Kidney tubule cell (primary cell): ENCODE measurements around the gene ATP1A4.

Experiments used
- DNase-seq: peaks from one replicate; pipeline ENCODE4 v3.0.0-alpha.2; 2018; ENCODE audit warnings: low spot score

ATP1A4 gene

GRCh38 chr1:160206421-160207117, 55.2 kb downstream of the ATP1A4 start:
- DNase-seq = peak; percentile 90

- DNase-seq = no peak
These were observed 55.8 kb downstream of the ATP1A4 start for GRCh38 chr1:160207118-160207650.

DNA sequence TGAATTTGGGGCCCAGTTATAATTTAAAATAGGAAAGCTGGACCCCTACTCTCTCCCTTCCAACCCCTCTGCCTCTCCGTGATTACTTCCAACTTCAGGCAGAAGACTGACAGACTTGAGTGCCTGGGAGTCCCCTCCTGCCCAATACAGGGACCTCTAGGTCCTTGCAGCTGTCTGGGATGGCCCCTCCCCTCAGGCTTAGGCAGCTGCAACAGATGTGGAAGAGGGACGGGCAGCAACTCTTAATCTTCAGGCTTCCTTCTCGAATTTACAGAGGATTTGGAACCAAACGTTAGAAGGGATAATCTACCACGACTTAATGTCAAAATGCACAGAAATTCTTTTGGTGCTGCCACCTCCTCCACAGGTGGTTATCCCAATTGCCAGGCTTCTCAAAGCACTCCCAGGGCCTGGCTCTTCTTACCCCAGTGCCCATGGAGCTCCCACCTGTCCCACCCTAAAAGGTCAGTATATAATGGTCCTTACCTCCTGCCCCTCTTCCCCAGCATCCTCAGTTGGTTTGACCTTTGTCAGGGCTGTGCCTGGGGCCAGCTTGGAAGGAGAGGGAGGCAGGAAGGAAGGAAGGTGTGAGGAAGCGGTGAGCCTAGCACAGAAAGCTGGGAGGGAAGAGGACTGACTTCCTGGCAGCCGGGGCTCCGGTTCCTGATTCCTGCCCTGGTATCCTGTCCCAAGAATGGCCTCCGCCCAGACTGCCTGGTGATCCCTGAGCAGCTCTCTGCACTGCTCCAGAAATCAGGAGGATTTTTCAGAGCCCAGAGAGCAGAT, 56.6 kb downstream of the ATP1A4 start:
- no peak for DNase-seq

DNA sequence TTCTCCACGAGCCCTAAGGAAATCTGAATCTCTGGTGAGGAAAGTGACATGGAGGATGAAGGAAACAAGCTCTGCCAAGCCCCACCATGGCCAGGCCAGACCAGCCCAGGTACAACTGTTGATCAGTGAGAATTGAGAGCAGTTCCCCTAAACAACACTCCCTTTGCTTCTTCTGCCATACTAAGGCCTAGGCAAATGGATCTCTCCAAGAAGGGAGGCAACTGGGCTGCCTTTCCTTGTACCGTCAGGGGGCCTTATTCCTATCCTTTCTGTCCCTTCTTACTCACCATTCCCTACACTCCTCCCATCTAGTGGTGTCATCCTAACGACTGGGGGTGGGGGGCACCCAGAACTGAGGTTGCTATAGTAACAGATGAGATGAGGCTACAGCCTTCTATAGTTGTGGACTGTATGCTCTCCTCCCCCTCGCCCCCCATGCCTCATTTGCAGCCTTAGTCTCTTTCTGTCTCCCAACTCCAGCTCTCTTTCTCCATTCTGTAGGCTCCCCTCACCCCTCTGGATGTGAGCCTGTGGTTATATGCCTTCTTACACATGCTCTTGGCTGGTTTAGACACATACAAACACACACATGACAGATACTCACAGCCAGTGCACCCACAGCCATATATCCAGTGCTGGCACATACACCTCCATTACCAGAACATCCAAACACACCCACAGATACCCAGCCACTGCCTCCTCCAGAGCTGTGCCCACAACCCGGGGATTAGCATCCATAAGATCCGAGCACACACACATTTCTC, 57.3 kb downstream of the ATP1A4 start:
- DNase-seq = no peak

DNA sequence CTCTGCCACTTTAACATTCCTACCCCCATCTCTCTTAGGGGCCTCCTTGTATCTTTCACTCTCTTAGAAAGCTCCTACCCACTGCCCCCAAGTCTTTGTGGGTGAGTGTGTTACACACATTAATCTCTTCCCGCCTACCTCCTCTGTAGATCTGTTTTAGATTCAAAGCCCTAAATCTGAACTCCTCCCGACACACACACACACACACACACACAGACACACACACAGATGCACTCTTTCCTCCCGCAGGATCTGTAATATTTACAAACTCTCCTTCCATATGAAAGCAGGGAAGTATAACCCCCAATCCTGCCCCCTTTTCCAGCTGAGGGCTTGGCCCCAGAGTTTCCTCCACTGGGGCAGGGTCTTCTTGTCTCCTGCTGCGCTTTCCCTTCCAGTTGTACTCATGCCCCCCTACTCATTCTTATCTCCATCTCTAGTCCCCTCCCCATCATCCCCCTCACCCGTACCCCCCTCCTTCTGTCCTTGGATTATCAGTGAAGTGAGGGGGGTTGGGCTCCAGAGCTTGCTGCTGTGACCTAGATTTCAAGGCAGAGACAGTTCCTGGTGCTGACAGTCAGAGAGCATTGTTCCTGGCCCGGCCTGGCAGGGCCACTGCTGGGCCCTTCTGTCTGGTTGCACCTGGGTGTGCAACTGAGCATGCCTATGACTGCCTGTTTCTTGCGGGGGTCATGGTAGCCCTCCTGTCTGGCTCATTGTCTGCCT, 58.1 kb downstream of the ATP1A4 start:
- DNase-seq = no peak

DNA sequence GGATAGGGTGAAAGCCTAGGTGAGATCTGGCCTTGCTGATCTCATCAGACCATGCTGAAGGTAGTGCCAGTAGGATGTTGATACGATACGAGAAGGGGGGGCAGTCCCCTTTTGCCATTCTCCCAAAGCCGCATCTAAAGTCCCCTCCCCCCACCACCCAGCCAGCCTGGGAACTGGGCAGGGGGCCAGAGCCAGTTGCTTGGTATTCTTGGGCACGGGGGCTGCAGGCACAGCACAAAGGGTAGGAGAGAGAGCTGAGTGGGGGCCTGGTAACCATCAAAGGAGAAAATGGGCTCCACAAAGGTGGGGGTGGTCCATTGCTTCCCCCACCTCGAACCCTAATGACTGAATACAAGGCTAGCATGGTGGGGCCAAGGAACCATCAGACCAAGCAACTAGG, 59.2 kb downstream of the ATP1A4 start:
- no peak for DNase-seq

DNA sequence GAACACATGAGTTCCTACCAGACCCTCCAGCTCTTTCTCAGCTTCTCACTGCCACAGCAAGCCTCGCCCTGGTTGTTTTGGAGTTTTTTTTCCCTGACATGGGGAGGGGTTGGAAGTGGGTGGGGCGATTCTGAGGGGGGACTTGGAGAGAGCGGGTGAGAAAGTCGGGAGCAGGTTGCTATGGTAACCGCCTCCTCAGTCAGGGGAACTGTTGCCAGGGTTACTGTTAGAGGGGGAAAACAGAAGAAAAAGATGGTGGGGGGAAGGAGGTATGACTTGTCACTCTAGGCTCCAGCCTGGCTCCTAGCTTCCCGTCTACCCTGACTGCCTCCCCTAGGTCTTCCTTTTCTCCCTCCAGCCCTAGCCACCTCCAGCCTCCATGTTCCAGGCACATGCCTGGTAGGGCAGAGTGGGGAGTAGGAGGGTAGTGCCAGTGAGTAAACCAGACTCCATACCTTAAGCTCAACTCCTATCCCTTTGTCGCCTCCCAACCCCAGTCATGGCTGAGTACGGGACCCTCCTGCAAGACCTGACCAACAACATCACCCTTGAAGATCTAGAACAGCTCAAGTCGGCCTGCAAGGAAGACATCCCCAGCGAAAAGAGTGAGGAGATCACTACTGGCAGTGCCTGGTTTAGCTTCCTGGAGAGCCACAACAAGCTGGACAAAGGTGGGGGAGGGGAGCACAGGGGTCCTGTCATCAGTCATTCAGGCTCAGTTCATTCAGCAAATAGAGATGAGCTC, 59.8 kb downstream of the ATP1A4 start:
- no peak for DNase-seq

GRCh38 chr1:160214481-160215140, 63.2 kb downstream of the ATP1A4 start:
- DNase-seq = no peak

DNA sequence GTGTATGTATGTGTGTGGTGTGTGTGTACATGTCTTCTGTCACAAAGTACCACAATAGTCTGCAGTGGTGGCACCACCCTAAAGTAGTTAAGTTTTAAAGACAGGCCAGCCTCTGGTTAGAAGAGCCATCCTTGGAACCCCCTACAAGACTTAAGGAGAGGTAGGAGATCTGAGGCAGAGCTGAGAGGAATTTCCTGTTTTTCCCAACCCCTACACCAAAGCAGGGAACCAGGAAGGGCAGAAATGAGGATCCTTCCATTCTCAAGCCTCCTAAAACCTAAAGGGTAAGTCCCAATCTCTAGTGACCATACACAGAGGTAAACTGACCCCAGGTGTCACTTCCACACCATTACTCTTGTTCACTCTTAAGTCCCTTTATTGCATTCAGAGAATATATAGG, 64.9 kb downstream of the ATP1A4 start:
- DNase-seq = no peak

- DNase-seq = no peak
These were observed 66.2 kb downstream of the ATP1A4 start for GRCh38 chr1:160217481-160218051.

DNA sequence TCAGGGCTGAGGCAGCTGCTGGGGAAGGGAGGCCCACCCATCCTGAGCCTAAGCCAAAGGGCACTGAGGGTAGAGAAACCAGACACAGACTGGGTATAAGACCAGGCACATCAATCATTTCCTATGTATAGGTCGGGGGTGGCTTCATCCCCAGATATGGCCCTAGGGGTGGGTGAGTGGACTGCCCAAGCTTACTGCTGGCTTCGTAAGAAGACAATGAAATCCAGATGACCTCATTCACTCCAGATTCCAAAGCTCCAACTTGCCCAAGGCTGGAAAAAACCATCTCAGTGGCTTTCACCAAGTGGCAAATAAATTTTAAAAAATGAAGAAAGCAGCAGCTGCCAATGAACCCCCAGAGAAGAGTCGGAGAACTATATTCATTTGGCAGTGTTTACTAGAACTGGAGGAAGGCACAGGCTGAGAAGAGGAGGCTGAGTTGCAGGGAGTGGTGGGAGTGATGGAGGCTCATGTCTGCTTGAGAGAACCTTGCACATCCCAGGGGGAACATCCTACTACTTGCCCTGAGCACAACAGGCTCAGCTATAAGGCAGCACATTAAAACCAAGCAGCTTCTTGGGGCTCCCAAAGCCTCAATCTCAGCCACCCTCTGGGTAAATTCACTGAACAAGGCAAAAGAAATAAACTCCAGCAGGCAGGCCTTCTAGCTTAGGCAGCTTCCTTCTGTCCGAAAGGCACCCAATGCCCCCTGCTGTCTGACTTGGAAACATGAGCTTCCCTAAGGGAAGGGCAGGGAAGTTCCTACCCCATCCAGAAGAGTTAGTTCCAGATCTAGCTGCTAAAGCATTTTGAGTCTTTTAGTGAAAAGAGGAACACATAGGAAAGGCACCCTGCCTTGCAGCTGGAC, 67.9 kb downstream of the ATP1A4 start:
- peak; percentile 68 for DNase-seq

- no peak for DNase-seq
These were observed 68.9 kb downstream of the ATP1A4 start for GRCh38 chr1:160220301-160220700.

- DNase-seq = no peak
These were observed 69.7 kb downstream of the ATP1A4 start for GRCh38 chr1:160221089-160221488.

- DNase-seq = no peak
These were observed 71.1 kb downstream of the ATP1A4 start for GRCh38 chr1:160222546-160222945.

- DNase-seq = no peak
These were observed 73.2 kb downstream of the ATP1A4 start for GRCh38 chr1:160224606-160225005.

DNA sequence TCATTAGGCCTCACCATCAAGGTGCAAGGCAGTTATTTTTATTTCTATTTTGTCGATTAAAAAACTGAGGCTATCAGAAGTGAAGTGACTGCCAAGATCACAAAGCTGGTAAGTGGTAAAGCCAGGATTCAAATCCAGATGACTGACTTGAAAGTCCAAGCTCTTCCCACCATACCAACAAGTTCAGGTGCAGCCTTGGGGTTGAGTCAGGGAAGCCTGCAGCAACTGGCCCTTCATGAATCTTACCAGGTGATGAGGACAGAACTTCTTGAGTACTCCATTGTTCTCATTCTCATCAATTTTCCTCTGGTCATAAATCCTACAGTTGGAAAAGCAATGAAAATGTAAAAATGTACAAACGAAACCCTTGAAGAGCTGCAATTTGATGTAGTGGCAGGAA, 73.9 kb downstream of the ATP1A4 start:
- DNase-seq = no peak

GRCh38 chr1:160226623-160227022, 75.2 kb downstream of the ATP1A4 start:
- DNase-seq = no peak

DNA sequence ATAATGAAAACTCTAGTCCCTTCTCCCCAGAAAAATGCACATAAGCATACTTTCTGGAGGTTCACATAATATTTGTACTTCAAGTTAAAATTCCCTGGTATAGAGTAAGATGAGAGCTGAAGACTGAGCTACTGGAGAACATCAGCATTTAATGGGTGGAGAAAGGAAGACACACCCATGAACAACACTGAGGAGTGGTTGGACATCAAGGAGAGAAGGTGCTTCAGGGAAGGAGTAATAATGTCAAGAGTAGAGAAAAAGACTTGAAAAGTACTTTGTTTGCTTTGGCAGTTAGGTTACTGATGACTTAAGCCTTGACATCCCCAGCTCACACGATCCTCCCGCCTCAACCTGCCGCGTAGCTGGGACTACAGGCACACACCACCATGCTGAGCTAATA, 75.6 kb downstream of the ATP1A4 start:
- no peak for DNase-seq

GRCh38 chr1:160227561-160227960, 76.2 kb downstream of the ATP1A4 start:
- DNase-seq = no peak
